Keratinocyte (primary cell): ENCODE measurements around the gene CD3D.

Experiments
- EZH2 ChIP-seq: IDR thresholded peaks from one replicate; pipeline ENCODE4 v1.6.1; 2012; ENCODE audit warnings: inconsistent platforms, mild to moderate bottlenecking, low read length, moderate library complexity
- TF ChIP-seq, protein P1 (sequence below), 3 experiments: IDR thresholded peaks in 1 of 3; conservative IDR thresholded peaks in 1 of 3; optimal IDR thresholded peaks in 1 of 3; 2 replicates in 2 of 3; 3 replicates in 1 of 3; pipeline versions ENCODE3 to v1.5.1; 2011; ENCODE audit warnings: low read length in 3 of 3, mild to moderate bottlenecking in 3 of 3, moderate library complexity in 2 of 3, control low read depth in 1 of 3, inconsistent platforms in 1 of 3; ENCODE audit not compliant: insufficient read depth in 2 of 3; ENCODE audit errors: extremely low read depth in 1 of 3

GRCh38 chr11:118289401-118289800 lies 53.1 kb downstream of the CD3D start:
- TF ChIP-seq, protein P1, sequence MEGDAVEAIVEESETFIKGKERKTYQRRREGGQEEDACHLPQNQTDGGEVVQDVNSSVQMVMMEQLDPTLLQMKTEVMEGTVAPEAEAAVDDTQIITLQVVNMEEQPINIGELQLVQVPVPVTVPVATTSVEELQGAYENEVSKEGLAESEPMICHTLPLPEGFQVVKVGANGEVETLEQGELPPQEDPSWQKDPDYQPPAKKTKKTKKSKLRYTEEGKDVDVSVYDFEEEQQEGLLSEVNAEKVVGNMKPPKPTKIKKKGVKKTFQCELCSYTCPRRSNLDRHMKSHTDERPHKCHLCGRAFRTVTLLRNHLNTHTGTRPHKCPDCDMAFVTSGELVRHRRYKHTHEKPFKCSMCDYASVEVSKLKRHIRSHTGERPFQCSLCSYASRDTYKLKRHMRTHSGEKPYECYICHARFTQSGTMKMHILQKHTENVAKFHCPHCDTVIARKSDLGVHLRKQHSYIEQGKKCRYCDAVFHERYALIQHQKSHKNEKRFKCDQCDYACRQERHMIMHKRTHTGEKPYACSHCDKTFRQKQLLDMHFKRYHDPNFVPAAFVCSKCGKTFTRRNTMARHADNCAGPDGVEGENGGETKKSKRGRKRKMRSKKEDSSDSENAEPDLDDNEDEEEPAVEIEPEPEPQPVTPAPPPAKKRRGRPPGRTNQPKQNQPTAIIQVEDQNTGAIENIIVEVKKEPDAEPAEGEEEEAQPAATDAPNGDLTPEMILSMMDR (optimal IDR thresholded peaks at IDR 0.05 in 1 of 3, IDR thresholded peaks at IDR 0.05 in 1 of 3, conservative IDR thresholded peaks at IDR 0.05 in 1 of 3; ENCODE audit: extremely low read depth in 1 of 3, insufficient read depth in 2 of 3, low read length in 3 of 3), result no peak
- TF ChIP-seq EZH2, result no peak
